ENCODE data around the gene METTL21A.
"Not testable (repeated sequence)": the region's sequence is repeated elsewhere in the genome, so short reads cannot be mapped to it uniquely, and the experiment has no call there.

Gene METTL21A

DNA sequence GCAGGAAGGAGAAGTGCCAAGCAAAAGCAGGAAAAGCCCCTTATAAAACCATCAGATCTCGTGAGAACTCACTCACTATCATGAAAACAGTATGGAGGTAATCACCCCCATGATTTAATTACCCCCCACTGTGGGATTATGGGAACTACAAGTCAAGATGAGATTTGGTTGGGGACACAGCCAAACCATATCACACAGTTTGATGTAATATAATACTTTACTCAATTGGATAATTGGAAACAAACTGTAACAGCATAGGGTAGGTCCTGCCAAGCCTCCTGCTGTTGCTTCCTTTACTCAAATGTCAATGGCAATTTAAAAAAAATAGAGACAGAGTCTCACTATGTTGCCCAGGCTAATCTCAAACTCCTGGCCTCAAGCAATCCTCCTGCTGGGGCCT lies 15.5 kb upstream of the METTL21A start:
- Histone ChIP-seq H3K9me3 (ENCODE audit: control insufficient read depth, low read length) (no peaks in the 10 kb centered on the region), H3K4me1 (ENCODE audit: control insufficient read depth, insufficient read depth, low read length) (no peaks in the 10 kb centered on the region), H3K27me3 (ENCODE audit: control insufficient read depth, insufficient read depth, low read length) (no peaks in the 10 kb centered on the region), H3K4me3 (ENCODE audit: low read length) (no peak overlapping the region), H3K9ac (ENCODE audit: low read length) (no peak overlapping the region), H3K36me3 (ENCODE audit: control insufficient read depth, insufficient read depth, low read length) (no peaks in the 10 kb centered on the region)

DNA sequence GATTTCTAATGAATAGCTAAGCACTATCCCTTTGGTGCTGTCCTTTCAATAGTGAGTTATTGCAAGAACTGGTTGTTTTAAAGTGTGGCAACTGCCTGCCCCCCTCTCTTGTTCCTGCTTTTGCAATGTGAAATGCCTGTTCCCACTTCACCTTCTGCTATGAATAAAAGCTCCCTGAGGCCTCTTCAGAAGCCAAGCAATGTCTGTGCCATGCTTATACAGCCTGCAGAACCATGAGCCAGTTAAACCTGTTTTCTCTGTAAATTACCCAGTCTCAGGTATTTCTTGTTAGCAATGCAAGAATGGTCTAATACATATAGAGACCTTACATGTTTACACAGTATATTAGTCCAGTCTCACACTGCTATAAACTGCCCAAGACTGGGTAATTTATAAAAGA lies 15.0 kb upstream of the METTL21A start:
- no peak overlapping the region for H3K9ac ChIP-seq (ENCODE audit: low read length)
- H3K4me1 ChIP-seq (ENCODE audit: control insufficient read depth, insufficient read depth, low read length) = no peaks in the 10 kb centered on the region
- no peaks in the 10 kb centered on the region for H3K27me3 ChIP-seq (ENCODE audit: control insufficient read depth, insufficient read depth, low read length)
- no peaks in the 10 kb centered on the region for H3K9me3 ChIP-seq (ENCODE audit: control insufficient read depth, low read length)
- no peaks in the 10 kb centered on the region for H3K36me3 ChIP-seq (ENCODE audit: control insufficient read depth, insufficient read depth, low read length)
- H3K4me3 ChIP-seq (ENCODE audit: low read length) = no peak overlapping the region

DNA sequence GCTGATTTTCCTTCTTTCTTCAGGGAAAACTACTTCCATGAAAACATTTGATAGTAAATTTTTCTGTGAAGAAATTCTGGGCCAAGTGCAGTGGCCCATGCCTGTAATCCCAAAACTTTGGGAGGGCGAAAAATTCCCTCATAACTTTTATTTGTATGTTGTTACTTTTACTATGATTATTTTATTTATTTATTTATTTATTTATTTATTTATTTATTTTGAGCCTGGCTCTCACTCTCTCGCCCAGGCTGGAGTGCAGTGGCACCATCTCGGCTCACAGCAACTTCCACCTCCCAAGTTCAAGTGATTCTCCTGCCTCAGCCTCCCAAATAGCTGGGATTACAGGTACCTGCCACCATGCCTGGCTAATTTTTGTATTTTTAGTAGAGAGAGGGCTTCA lies 14.1 kb upstream of the METTL21A start:
- not testable (repeated sequence) for H3K36me3 ChIP-seq (ENCODE audit: control insufficient read depth, insufficient read depth, low read length); H3K9me3 ChIP-seq (ENCODE audit: control insufficient read depth, low read length); H3K27me3 ChIP-seq (ENCODE audit: control insufficient read depth, insufficient read depth, low read length); H3K4me1 ChIP-seq (ENCODE audit: control insufficient read depth, insufficient read depth, low read length); H3K9ac ChIP-seq (ENCODE audit: low read length); H3K4me3 ChIP-seq (ENCODE audit: low read length)

DNA sequence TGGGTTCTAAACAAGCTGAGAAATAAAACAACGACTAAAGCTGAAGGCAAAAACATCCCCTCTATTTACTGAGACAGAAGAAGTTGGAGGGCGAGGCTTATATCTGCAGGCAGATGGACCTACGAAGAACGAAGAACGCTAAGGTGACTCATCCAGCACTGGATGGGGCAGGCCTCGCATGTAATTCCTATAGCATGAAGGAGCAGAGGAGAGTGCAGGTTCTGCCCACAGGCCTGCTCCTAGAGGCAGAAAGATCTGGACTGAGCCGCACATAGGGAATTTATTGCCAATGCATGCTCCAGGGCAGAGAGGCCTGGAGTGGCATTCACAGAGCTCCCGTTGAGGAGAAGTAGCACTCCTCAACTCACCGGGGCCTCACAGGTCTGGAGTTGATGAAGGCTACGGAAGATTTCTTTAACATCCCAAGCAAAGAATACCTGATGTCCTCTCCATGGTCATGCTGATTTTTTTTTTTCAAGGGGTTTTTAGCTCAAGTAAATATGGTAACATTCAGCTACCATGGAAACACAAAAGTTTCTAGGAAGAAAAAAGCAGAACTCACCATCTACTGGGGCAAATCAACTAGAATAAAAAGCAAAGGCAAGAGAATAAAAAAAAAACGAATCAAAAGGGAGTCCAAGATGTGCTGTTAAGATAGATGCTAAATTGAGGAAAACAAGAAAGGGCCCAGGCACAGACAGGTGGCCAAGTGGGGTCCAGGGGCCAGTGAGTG lies 10.4 kb upstream of the METTL21A start:
- no peaks in the 10 kb centered on the region for H3K9me3 ChIP-seq (ENCODE audit: control insufficient read depth, low read length)
- no peak overlapping the region for H3K9ac ChIP-seq (ENCODE audit: low read length)
- peaks cover 10% of the 10 kb centered on the region for H3K4me1 ChIP-seq (ENCODE audit: control insufficient read depth, insufficient read depth, low read length)

DNA sequence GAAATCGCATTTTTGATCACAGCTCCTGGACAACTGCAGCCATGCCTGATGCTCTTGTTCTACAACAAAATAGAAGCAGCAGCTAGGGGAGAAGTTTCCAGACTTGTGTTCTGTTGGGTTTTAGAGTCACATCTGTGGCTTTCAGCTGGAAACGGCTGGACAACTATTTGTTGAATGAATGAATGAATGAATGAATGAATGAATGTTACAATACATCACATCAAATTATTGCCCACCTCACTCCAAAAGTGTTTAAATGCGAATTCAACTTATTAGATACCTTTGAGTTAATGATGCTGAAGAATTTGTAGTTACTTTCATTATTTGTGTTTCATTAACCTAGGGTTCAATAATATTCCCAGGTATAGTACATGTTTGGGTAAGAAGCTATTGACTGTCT lies 8.5 kb upstream of the METTL21A start:
- H3K36me3 ChIP-seq (ENCODE audit: control insufficient read depth, insufficient read depth, low read length) = no peaks in the 10 kb centered on the region

More for the DNA sequence above, 10.4 kb upstream of the METTL21A start:
- H3K4me3 ChIP-seq (ENCODE audit: low read length) = no peak overlapping the region
- H3K36me3 ChIP-seq (ENCODE audit: control insufficient read depth, insufficient read depth, low read length) = no peaks in the 10 kb centered on the region
- no peaks in the 10 kb centered on the region for H3K27me3 ChIP-seq (ENCODE audit: control insufficient read depth, insufficient read depth, low read length)

DNA sequence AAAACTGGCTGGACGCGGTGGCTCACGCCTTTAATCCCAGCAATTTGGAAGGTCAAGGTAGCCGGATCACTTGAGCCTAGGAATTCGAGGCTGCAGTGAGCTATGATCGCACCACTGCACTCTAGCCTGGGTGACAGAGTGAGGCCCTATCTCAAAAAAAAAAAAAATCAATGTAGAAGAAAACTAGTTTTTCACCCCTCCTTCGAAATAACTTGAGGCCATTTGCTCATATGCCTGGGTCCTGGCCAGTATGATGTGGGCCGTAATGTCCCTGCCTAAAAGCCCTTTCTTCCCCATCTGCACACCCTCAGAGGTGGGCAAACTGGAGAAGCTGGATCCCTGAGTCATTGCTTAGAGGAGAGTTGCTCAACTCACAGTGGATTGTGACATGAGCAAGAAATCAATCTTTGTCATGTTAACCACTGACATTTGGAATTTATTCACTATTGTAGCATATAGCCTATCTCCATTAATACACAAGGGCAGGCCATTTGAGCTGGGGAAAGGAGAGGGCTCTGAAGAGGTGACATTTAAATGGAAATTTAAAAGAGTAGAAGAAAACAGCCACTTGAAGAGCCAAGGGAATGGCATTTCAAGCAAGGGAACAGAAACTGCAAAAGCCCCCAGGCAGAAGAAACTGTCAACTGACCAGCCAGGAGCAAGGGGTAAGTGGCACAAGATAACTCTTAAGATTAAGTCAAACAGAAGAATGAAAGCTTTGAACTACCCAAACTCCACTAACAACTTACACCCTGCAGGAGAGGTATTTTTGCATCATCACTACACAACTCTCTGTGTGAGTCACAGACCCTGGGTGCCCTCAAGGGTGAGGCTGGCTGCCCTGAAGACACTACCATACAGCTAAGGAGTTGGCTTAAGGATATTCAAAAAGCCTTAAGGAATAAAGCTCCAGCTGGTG lies 7.6 kb upstream of the METTL21A start:
- no peaks in the 10 kb centered on the region for H3K9me3 ChIP-seq (ENCODE audit: control insufficient read depth, low read length)
- H3K36me3 ChIP-seq (ENCODE audit: control insufficient read depth, insufficient read depth, low read length) = no peaks in the 10 kb centered on the region
- no peak overlapping the region for H3K4me3 ChIP-seq (ENCODE audit: low read length)
- peaks cover 10% of the 10 kb centered on the region for H3K4me1 ChIP-seq (ENCODE audit: control insufficient read depth, insufficient read depth, low read length)
- no peak overlapping the region for H3K9ac ChIP-seq (ENCODE audit: low read length)
- H3K27me3 ChIP-seq (ENCODE audit: control insufficient read depth, insufficient read depth, low read length) = no peaks in the 10 kb centered on the region

More for the DNA sequence above, 8.5 kb upstream of the METTL21A start:
- Histone ChIP-seq H3K4me1 (ENCODE audit: control insufficient read depth, insufficient read depth, low read length) (peaks cover 10% of the 10 kb centered on the region), H3K4me3 (ENCODE audit: low read length) (no peak overlapping the region), H3K9ac (ENCODE audit: low read length) (no peak overlapping the region), H3K9me3 (ENCODE audit: control insufficient read depth, low read length) (no peaks in the 10 kb centered on the region), H3K27me3 (ENCODE audit: control insufficient read depth, insufficient read depth, low read length) (no peaks in the 10 kb centered on the region)

DNA sequence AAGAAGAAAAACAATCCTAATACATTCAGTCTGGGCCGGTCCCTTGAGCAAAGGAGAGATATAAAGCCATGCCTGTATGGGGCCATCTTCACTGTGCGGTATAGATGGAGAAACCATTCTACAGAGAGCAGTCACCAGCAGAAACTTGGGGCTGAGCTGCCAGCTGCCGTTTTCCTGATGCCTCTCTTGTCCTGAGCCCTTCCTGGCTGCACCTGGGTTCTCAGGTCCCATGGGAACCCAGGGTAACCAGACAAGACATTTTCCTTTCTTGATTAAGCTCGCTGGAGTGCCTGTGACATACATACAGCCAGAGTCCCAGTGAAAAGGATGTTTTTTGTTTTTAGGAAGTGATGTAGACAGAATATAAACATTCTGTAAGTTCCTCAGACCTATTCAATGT lies 5.3 kb upstream of the METTL21A start:
- Histone ChIP-seq H3K27me3 (ENCODE audit: control insufficient read depth, insufficient read depth, low read length) (no peaks in the 10 kb centered on the region), H3K9me3 (ENCODE audit: control insufficient read depth, low read length) (no peaks in the 10 kb centered on the region), H3K9ac (ENCODE audit: low read length) (no peak overlapping the region), H3K4me3 (ENCODE audit: low read length) (no peak overlapping the region), H3K36me3 (ENCODE audit: control insufficient read depth, insufficient read depth, low read length) (no peaks in the 10 kb centered on the region), H3K4me1 (ENCODE audit: control insufficient read depth, insufficient read depth, low read length) (peaks cover 10% of the 10 kb centered on the region)

DNA sequence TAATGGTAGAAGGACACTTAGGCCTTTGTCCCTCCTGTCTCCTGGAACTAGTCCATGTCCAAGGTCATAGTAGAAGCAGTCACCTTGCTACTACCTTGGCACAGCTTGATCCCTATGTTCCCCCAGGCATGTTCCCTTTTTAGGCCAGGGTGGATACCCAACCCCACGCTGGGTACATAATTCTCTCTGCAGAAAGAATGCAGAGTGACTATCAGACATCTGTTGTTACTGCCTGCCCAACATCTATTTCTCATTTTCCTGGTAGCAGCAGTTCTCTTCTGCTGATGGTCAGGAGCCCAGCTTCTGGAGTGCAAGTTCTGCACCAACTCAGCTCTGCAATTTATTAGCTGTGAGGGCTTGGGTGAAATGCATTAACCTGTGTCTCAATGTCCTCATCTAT lies 4.4 kb upstream of the METTL21A start:
- Histone ChIP-seq H3K27me3 (ENCODE audit: control insufficient read depth, insufficient read depth, low read length) (no peaks in the 10 kb centered on the region), H3K9ac (ENCODE audit: low read length) (no peak overlapping the region), H3K4me1 (ENCODE audit: control insufficient read depth, insufficient read depth, low read length) (peaks cover 10% of the 10 kb centered on the region), H3K4me3 (ENCODE audit: low read length) (no peak overlapping the region), H3K9me3 (ENCODE audit: control insufficient read depth, low read length) (no peaks in the 10 kb centered on the region), H3K36me3 (ENCODE audit: control insufficient read depth, insufficient read depth, low read length) (no peaks in the 10 kb centered on the region)

DNA sequence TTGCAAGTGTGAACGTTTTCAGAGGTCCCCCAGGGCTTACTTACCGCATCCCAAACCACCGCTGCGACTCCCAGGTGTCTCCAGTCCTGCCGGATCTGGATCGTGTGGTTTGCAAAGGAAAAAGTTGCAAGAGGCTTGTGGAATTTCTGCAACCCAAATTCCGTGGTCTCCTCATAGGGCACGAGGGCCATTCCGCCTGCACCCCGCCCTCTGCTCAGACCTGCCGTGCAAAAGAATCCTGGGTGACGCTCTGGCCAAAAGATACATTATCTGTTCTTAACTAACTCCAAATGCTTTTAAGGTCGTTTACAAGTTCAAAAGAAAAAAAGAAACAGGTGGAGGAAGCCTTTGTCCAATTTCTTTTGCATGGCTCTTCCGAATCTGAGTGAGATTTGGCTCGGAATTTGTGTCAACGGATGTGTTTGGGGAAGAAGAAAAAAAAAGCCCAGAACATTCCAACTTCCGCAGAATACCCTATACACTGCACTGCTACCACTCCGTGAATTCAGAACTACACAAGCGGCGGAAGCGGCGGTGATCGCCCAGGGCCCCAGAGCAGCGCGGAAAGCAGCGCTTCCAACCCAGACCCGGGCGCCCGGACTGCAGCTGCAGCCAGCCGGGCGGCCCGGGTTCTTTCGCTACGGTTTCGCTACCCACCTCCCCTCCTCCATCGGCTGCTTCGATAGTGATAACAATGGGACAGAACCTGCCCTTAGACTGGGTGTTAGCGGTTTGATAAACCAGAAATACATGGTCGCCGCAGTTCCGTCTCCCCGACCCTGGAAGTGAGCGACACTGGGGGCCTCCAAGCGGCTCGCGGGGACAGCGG lies 795 bp downstream of the METTL21A start:
- peak overlapping the region; percentile 82 for H3K9ac ChIP-seq (ENCODE audit: low read length)
- no peaks in the 10 kb centered on the region for H3K36me3 ChIP-seq (ENCODE audit: control insufficient read depth, insufficient read depth, low read length)
- no peaks in the 10 kb centered on the region for H3K9me3 ChIP-seq (ENCODE audit: control insufficient read depth, low read length)
- H3K27me3 ChIP-seq (ENCODE audit: control insufficient read depth, insufficient read depth, low read length) = no peaks in the 10 kb centered on the region
- peak overlapping the region; percentile 51 for H3K4me3 ChIP-seq (ENCODE audit: low read length)
- H3K4me1 ChIP-seq (ENCODE audit: control insufficient read depth, insufficient read depth, low read length) = peaks cover 8% of the 10 kb centered on the region

DNA sequence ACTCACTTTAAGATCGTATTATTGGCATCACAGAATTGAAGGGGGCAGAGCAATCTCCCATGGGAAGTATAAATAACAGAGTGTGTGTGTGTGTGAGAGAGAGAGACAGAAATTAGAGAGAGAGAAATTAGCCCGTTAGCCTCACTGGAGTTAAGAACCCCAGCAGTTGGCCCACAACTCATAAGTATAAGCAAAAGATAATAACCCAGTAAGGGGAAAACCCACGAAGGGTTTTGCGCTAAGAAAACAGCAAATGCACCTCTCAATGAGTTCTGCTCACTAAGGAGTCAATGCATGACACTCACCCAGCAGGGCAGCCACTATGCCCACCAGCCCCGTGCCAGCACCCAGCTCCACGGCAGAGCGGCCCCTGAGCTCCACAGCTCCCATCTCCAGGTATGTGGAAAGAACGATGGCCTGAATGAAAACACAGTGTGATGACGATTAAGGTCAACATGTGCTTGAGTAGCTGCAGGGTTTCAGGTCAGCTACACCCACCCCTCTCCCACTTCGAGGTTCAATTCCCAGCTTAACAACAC lies 3.6 kb downstream of the METTL21A start:
- Histone ChIP-seq H3K4me1 (ENCODE audit: control insufficient read depth, insufficient read depth, low read length) (peaks cover 8% of the 10 kb centered on the region), H3K4me3 (ENCODE audit: low read length) (no peak overlapping the region), H3K9ac (ENCODE audit: low read length) (no peak overlapping the region), H3K36me3 (ENCODE audit: control insufficient read depth, insufficient read depth, low read length) (no peaks in the 10 kb centered on the region), H3K9me3 (ENCODE audit: control insufficient read depth, low read length) (no peaks in the 10 kb centered on the region), H3K27me3 (ENCODE audit: control insufficient read depth, insufficient read depth, low read length) (no peaks in the 10 kb centered on the region)

DNA sequence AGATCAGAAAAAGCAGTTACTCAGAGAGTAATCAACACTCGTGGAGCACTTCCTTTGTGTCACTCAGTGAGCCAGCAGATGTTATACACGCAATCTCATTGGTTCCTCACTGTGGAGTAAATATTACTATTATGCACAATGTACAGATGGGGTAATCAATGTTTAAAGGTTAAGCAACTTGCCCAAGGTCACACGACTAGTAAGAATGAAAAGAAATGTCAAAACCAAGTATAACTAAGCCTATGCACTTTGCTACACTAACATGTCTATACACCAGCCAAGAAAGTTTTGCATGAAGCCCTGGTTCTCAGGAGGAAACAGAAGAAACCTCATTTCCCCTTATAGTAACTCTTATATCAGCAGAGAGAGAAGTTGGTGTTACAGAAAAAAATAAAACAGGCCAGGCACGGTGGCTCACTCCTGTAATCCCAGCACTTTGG lies 5.4 kb downstream of the METTL21A start:
- H3K27me3 ChIP-seq (ENCODE audit: control insufficient read depth, insufficient read depth, low read length) = no peaks in the 10 kb centered on the region
- no peak overlapping the region for H3K4me3 ChIP-seq (ENCODE audit: low read length)
- H3K36me3 ChIP-seq (ENCODE audit: control insufficient read depth, insufficient read depth, low read length) = no peaks in the 10 kb centered on the region
- H3K9ac ChIP-seq (ENCODE audit: low read length) = no peak overlapping the region
- peaks cover 8% of the 10 kb centered on the region for H3K4me1 ChIP-seq (ENCODE audit: control insufficient read depth, insufficient read depth, low read length)
- no peaks in the 10 kb centered on the region for H3K9me3 ChIP-seq (ENCODE audit: control insufficient read depth, low read length)
